NAMALWA (cell line): Measurements from ENCODE around the gene FAM53A.
"Not testable (repeated sequence)": the region's sequence is repeated elsewhere in the genome, so short reads cannot be mapped to it uniquely, and the experiment has no call there.

Experiments used
- DNase-seq: peaks from one replicate; pipeline ENCODE4 v3.0.0-alpha.2; 2015; ENCODE audit warnings: low spot score

The FAM53A gene

GRCh38 chr4:1686440-1687036 is 2.4 kb upstream of the FAM53A start:
- no peak for DNase-seq

DNA sequence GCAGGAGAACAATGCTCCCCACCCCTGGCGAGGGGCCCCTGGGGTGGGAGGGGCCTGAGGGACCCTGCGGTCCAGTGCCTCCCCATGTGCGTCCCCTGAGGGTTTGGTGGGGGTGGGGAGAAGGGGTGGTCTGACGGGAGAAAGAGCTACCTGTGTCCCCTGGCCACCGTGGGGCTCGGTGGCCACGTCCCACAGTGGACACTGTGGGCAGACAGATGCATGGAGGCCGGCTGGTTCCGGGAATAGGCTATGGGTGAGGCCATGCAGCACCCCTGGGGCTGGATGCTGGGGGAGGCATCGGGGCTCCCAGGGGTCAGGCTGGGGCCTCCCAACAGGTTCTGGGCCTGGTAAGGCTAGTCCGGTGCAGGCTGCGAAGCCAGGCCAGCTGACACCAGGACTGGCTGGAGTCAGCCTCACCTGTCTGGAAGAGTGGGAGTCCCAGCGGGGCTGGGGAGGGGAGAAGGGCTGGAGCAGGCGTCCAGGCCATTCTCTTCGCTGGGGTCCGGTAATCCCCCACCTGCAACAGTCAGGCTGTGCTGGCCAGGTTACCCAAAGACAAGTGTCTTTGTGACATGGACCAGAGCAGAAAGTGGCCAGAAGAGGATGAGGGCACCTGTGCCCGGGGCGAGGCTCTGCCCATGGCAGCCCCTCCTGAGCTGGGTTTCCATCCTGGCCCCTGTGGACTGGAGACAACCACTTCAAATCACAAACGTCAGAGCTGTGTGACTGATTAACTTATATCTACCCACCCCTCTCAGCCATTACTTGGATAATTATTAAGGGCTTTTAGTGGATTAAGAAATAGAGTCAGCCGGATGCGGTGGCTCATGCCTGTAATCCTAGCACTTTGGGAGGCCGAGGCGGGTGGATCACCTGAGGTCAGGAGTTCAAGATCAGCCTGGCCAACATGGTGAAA is 1.4 kb upstream of the FAM53A start:
- DNase-seq = no peak

DNA sequence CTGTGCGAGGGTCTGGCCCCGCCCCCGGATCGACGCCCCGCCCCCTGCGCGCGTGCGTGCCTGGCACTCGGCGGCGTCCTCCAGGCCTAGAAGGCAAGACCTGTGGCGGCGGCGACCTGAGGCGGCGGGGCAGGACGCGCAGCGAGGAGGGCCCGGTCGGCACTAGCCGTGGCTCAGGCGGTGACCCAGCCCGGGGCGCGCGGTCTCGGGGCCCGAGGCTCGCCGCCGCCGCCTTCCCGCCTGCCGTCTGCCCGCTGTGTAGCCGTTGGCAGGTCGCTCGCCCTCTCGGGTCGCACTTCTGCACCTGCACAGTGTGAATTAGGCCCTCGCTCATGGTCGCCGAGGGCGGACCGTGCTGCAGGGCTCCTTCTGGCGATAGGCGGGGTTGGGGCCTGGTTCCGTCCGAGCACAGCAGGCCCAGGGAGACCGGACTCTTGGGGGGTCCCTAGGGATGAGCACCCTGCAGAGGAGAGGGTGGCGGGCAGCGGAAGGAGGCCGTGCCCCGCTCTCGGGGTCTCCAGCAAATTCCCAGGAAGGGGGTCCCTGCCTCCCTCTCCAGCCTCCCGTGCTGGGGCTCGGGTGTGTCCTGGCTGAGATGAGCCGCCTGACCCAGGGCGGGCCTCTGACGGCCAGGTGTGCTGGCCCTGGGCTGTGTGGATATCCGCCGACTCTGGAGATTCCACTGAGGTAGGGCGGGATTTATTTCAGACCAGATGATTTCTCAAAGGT is 557 bp upstream of the FAM53A start:
- DNase-seq = no peak

DNA sequence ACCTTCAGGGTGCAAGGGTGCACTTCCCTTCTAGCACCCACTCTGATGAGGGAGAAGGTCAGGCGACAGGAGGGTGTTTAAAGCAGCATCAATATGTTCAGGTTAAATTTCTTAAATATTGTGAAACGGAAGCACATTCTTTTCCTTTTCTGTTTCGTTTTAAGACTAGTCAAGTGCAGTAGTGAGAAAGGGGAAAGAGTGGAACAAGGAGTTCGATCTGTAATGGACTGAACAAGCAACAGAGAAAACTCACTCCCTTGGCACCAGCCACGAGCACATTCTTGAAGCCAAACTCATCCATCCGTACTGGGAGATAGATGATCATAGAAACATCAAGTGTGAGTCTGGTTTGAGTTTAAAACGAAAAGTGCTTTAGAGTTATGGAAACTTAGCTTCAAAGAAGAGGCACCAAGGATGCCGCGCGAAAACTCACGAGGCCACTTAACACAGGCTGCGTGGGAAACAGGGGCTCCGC is 815 bp downstream of the FAM53A start:
- no peak for DNase-seq

DNA sequence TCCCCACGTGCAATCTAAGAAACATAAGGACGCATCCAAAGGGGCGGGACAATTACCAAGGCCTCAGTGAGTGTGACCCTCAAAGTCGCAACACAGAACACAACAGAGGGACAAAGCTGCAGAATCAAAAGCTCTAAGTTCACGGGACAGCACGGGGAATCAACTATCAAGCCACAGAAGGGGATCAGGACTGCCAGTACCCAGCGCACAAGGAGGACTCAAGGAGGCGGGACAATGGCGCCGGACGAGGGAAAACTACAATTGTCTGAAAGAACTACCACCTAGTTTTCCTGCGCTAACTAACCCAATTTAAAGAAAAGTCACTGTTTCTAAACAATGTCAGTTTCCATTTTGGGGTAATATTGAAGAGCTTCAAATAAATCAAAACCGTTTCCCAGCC is 1.3 kb downstream of the FAM53A start:
- DNase-seq = no peak

DNA sequence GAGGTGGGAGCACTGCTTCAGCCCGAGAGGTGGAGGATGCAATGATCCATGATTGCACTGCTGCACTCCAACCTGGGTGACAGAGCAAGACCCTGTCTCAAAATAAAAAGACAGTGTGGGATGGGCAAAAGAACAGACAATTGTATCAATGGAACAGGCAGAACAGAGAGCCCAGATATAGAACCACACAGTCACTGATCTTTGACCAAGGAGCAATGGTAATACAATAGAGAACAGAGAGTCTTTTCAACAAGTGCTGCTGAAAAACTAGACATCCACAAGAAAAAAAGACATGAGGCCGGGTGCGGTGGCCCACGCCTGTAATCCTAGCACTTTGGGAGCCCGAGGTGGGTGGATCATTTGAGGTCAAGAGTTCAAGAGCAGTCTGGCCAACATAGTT is 5.9 kb downstream of the FAM53A start:
- DNase-seq = no peak

GRCh38 chr4:1676605-1677525 is 7.2 kb downstream of the FAM53A start:
- no peak for DNase-seq

GRCh38 chr4:1675802-1676137 is 8.3 kb downstream of the FAM53A start:
- no peak for DNase-seq

DNA sequence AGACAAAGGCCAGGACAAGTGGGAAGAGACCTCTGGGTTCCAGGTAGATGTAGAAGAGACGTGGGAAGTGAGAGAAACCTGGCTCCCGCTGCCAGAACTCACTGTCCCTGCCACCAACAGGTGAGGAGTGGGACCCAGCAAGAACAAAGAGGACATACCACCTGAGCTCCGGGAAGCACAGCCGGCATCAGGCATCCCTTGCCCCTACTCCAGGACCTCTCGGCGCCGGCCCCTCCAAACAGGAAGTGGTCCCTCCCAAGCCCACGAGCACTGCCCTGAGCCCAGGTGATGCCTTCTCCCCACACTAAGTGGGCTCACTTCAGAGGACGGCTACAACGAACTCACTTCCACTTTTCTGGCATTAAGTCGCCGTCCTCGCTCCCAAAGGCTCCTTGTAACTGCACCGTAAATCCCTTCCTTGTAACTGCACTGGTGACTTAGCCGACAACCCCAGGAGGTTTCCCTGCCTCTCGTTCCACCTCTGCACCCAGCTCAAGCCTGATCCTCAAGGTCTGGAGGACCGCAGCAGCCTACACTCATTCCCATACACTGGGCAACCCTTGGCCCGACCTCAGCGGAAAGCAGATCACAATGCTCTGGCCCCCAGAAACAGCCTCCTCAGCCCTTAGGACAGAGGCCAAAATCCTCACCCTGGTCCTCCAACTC is 8.8 kb downstream of the FAM53A start:
- no peak for DNase-seq

GRCh38 chr4:1674682-1675081 is 9.4 kb downstream of the FAM53A start:
- no peak for DNase-seq

- no peak for DNase-seq
Observed at GRCh38 chr4:1673671-1674070, 10.4 kb downstream of the FAM53A start.

- not testable (repeated sequence) for DNase-seq
Observed at GRCh38 chr4:1671011-1671410, 13.1 kb downstream of the FAM53A start.

- DNase-seq = no peak
Observed at GRCh38 chr4:1670279-1670678, 13.8 kb downstream of the FAM53A start.

- DNase-seq = no peak
Observed at GRCh38 chr4:1669850-1670249, 14.3 kb downstream of the FAM53A start.

GRCh38 chr4:1669270-1669669 is 14.8 kb downstream of the FAM53A start:
- no peak for DNase-seq

DNA sequence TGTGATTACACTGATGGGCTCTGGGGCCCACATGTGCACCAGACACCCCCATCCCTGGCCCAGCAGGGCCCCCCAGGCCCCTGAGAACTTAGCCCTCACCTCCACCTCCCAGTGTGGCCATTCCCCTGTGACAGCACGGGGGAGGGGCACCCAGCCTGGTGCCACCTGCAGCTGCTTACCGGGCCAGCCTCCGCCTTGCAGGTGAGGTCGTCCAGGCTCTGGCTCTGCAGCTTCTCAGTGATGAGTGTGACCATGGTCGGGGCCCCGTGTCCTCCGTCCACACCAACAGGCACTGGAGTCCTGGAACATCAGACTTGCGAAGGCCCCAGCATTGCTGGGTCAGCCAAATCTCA is 15.6 kb downstream of the FAM53A start:
- DNase-seq = no peak

GRCh38 chr4:1667273-1667672 is 16.8 kb downstream of the FAM53A start:
- DNase-seq = no peak

DNA sequence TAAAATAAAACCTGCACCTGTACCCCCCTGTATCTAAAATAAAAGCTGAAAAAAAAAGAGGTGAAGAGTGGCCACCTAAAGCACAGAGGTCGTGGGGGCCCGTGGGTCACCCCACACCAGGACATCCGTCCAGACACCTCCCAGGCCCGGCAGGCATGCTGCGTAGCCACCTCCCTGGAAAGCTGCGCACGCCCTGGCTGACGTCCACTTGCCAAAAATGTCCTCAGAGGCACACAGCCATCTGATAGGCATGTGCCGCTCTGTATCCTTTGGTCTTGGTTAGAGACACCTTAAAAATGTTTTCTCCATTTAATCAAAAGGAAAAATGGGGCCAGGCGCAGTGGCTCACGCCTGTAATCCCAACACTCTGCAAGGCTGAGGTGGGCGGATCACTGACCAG is 17.7 kb downstream of the FAM53A start:
- DNase-seq = no peak

DNA sequence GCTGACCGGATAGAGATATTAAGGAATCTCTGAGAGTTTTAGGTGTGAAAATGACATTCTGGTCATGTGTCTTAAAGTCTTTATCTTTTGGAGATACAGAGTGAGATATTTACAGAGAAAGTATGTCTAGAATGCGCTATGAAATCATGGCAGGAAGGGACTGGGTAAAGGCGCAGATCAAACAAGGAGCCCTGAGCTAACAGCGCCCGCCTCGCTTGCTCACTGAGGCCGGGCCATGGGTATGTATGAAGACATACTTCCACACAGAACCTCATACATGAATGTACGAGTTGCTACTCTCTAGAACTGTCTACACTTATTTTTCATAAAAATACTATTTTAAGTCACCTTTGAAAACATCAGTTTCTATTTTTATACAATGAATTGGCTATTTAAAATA is 20.0 kb downstream of the FAM53A start:
- DNase-seq = no peak

GRCh38 chr4:1663549-1663948 is 20.6 kb downstream of the FAM53A start:
- no peak for DNase-seq

DNA sequence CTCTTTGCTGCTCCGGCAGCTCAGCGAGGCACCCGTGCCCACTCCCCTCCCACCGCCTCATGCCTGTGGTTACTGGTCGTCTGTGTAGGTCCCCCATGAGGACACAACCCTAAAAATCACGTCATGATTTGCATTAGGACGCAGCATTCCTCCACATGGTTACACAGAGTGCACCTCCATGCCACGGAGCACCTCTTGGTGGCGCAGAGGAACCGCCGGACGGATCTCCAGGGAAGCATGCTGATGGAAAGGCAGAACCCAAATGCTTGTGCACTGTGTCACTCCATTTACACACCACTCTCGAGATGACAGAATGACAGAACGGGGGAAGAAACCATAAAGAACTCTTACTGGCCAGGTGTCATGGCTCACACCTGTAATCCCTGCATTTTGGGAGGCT is 22.4 kb downstream of the FAM53A start:
- no peak for DNase-seq
